ENCODE measurements around the gene NAALADL2. TPM values are rescaled to one million over a fixed set of nuclear protein-coding genes. Genes with fewer than 3 reads are reported as not detected.

NAALADL2 gene
- total and polyA plus RNA-seq, 2 of the 13 experiments (the other 11 are each of a cell fraction or from before 2014, with no cell fraction given): 0.08 TPM; not detected in 1

DNA sequence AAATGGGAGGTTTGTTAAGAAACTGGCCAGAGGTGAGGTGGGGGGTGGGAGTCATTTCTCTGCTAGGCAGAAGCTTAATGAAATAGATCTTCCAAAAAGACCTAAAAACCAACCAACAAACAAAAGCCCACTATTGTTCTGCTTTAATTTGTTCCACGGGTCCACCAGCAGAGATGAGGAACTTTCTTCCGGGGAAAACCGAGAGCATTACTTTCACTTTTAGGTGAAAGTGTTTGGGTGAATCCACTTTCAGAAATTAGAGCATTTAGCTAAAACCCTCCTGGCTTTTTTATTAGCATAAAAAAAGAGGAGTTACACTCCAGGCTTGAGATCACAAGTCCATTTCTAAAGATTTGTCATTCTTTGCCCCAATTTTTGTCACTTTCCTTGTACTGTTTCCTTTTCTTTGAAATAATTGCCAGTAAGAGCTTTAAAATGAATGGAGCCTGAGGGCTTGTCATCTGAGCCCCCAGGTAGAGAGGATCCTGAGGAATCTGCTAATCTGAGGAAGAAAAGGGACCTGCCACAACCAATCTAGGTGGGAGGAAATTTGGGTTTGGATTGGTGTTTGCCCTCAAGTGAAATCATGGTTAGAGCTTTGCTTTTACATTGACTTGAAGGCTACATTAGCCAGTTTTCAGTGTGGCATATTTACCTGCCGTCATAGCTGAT is 667.6 kb downstream of the NAALADL2 start:
- H3K4me3 ChIP-seq (replicated peaks in 1 of 3; ENCODE audit: insufficient read depth in 1 of 3, low read depth in 2 of 3, low read length in 3 of 3): peak overlapping the region in 1 of 3 experiments; percentile 48; a peak in 4 of 6 replicates
- no peak for ATAC-seq
- TF ChIP-seq POLR2G (IDR thresholded peaks at IDR 0.05; ENCODE audit: low read depth, low read length) (no peak), ZNF430 (CRISPR knock-in tag; IDR thresholded peaks at IDR 0.05) (no peak), BRCA1 (CRISPR knock-in tag; IDR thresholded peaks at IDR 0.05) (no peak), HOXA5 (CRISPR knock-in tag; IDR thresholded peaks at IDR 0.05) (no peak), CEBPG (CRISPR knock-in tag; IDR thresholded peaks at IDR 0.05) (no peak), ZNF326 (CRISPR knock-in tag; IDR thresholded peaks at IDR 0.05; ENCODE audit: borderline replicate concordance) (no peak), JUND (CRISPR knock-in tag; IDR thresholded peaks at IDR 0.05) (no peak), PHB2 (IDR thresholded peaks at IDR 0.05; ENCODE audit: partially characterized antibody) (no peak), EED (CRISPR knock-in tag; IDR thresholded peaks at IDR 0.05) (no peak), ZBTB38 (CRISPR knock-in tag; IDR thresholded peaks at IDR 0.05) (no peak), MZF1 (CRISPR knock-in tag; IDR thresholded peaks at IDR 0.05; ENCODE audit: borderline replicate concordance) (no peak), ATRX (CRISPR knock-in tag; IDR thresholded peaks at IDR 0.05; ENCODE audit: borderline replicate concordance) (no peak), U2AF2 (IDR thresholded peaks at IDR 0.05; ENCODE audit: low read depth, low read length) (no peak), ZBTB21 (CRISPR knock-in tag; IDR thresholded peaks at IDR 0.05) (no peak)
- TF ChIP-seq, protein P1, sequence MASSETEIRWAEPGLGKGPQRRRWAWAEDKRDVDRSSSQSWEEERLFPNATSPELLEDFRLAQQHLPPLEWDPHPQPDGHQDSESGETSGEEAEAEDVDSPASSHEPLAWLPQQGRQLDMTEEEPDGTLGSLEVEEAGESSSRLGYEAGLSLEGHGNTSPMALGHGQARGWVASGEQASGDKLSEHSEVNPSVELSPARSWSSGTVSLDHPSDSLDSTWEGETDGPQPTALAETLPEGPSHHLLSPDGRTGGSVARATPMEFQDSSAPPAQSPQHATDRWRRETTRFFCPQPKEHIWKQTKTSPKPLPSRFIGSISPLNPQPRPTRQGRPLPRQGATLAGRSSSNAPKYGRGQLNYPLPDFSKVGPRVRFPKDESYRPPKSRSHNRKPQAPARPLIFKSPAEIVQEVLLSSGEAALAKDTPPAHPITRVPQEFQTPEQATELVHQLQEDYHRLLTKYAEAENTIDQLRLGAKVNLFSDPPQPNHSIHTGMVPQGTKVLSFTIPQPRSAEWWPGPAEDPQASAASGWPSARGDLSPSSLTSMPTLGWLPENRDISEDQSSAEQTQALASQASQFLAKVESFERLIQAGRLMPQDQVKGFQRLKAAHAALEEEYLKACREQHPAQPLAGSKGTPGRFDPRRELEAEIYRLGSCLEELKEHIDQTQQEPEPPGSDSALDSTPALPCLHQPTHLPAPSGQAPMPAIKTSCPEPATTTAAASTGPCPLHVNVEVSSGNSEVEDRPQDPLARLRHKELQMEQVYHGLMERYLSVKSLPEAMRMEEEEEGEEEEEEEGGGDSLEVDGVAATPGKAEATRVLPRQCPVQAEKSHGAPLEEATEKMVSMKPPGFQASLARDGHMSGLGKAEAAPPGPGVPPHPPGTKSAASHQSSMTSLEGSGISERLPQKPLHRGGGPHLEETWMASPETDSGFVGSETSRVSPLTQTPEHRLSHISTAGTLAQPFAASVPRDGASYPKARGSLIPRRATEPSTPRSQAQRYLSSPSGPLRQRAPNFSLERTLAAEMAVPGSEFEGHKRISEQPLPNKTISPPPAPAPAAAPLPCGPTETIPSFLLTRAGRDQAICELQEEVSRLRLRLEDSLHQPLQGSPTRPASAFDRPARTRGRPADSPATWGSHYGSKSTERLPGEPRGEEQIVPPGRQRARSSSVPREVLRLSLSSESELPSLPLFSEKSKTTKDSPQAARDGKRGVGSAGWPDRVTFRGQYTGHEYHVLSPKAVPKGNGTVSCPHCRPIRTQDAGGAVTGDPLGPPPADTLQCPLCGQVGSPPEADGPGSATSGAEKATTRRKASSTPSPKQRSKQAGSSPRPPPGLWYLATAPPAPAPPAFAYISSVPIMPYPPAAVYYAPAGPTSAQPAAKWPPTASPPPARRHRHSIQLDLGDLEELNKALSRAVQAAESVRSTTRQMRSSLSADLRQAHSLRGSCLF (CRISPR knock-in tag; IDR thresholded peaks at IDR 0.05; ENCODE audit: borderline replicate concordance): no peak
- TF ChIP-seq, protein P2, sequence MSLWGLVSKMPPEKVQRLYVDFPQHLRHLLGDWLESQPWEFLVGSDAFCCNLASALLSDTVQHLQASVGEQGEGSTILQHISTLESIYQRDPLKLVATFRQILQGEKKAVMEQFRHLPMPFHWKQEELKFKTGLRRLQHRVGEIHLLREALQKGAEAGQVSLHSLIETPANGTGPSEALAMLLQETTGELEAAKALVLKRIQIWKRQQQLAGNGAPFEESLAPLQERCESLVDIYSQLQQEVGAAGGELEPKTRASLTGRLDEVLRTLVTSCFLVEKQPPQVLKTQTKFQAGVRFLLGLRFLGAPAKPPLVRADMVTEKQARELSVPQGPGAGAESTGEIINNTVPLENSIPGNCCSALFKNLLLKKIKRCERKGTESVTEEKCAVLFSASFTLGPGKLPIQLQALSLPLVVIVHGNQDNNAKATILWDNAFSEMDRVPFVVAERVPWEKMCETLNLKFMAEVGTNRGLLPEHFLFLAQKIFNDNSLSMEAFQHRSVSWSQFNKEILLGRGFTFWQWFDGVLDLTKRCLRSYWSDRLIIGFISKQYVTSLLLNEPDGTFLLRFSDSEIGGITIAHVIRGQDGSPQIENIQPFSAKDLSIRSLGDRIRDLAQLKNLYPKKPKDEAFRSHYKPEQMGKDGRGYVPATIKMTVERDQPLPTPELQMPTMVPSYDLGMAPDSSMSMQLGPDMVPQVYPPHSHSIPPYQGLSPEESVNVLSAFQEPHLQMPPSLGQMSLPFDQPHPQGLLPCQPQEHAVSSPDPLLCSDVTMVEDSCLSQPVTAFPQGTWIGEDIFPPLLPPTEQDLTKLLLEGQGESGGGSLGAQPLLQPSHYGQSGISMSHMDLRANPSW (CRISPR knock-in tag; IDR thresholded peaks at IDR 0.05; ENCODE audit: borderline replicate concordance): no peak
- TF ChIP-seq, protein P3, sequence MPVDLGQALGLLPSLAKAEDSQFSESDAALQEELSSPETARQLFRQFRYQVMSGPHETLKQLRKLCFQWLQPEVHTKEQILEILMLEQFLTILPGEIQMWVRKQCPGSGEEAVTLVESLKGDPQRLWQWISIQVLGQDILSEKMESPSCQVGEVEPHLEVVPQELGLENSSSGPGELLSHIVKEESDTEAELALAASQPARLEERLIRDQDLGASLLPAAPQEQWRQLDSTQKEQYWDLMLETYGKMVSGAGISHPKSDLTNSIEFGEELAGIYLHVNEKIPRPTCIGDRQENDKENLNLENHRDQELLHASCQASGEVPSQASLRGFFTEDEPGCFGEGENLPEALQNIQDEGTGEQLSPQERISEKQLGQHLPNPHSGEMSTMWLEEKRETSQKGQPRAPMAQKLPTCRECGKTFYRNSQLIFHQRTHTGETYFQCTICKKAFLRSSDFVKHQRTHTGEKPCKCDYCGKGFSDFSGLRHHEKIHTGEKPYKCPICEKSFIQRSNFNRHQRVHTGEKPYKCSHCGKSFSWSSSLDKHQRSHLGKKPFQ (CRISPR knock-in tag; IDR thresholded peaks at IDR 0.05; ENCODE audit: insufficient replicate concordance): no peak

More for the DNA sequence above, 667.6 kb downstream of the NAALADL2 start:
- no TSS peak for BruUV-seq (replicated peaks)
- Histone ChIP-seq H2AFZ (ENCODE audit: low read length) (peak overlapping the region; percentile 27), H3K36me3 (replicated peaks in 1 of 2; ENCODE audit: control insufficient read depth in 1 of 2, insufficient read depth in 2 of 2, low read length in 2 of 2) (no peaks in the 10 kb centered on the region), H3K9ac (ENCODE audit: insufficient read depth, low read depth, low read length) (peak overlapping the region; percentile 22; the same call in 1 of the 2 replicates), H3K4me1 (ENCODE audit: insufficient read depth, low read length) (no peaks in the 10 kb centered on the region), H3K27me3 (ENCODE audit: control insufficient read depth in 1 of 2, insufficient read depth in 2 of 2, low read length in 2 of 2) (no peaks in the 10 kb centered on the region), H4K20me1 (ENCODE audit: insufficient read depth, low read length) (no peaks in the 10 kb centered on the region), H3K79me2 (ENCODE audit: insufficient read depth, low read length) (no peaks in the 10 kb centered on the region), H3K9me3 (ENCODE audit: low read length) (peaks cover 26% of the 10 kb centered on the region), H3K4me2 (ENCODE audit: low read depth, low read length) (peak overlapping the region; percentile 60), H3K27ac (ENCODE audit: extremely low read length, insufficient read depth, low read length) (no peak overlapping the region)
- no peak for DNase-seq (ENCODE audit: low spot score)
- POLR2A ChIA-PET: no interaction called here
- FAIRE-seq: no peak
- CTCF ChIA-PET (ENCODE audit: low intra/inter-chr PET ratio, low total read pairs): no interaction called here
- in situ Hi-C loops (cut with HindIII; ENCODE audit: extremely low pct_ligation_motif_present, low pct_unique_long_range_greater_than_20kb): no loop called here
- 13% methylated on average over 4 of the region's 4 CpGs for WGBS (ENCODE audit: low lambda C conversion rate)
- intact Hi-C loops (cut with micrococcal nuclease; ENCODE audit: unreplicated experiment): no loop called here
